Caco-2 (cell line): Measurements from ENCODE around the gene SPINT2. TPM values are rescaled to one million over a fixed set of nuclear protein-coding genes. Genes with fewer than 3 reads are reported as not detected.
"Not testable (repeated sequence)": the region's sequence is repeated elsewhere in the genome, so short reads cannot be mapped to it uniquely, and the experiment has no call there.

Experiments used
- BruUV-seq: library from RNA; stranded (reverse); fragments of 400-500 nt; replicated peaks from 2 replicates; lab custom pipeline; 2021; lab: Mats Ljungman, UMichigan
- CTCF ChIA-PET: fragments of 300-600 bp; sonication (Branson Sonifier 250); formaldehyde crosslinking; loops from one replicate; lab custom pipeline; 2022; ENCODE audit warnings: antibody characterized with exemption; lab: Charles Lee
- POLR2A ChIA-PET: fragments of 300-600 bp; sonication (Branson Sonifier 250); formaldehyde crosslinking; loops from one replicate; lab custom pipeline; 2022; ENCODE audit warnings: antibody characterized with exemption; lab: Charles Lee
- DNase-seq, 2 experiments: peaks; one replicate each; pipeline versions ENCODE4 v3.0.0 to v3.0.0-alpha.2; 2020 to 2022
- H3K27me3 ChIP-seq: replicated peaks from 2 replicates; pipeline ENCODE4 v1.6.0; 2011; ENCODE audit warnings: low read length; ENCODE audit not compliant: control insufficient read depth, insufficient read depth
- H3K36me3 ChIP-seq: 2 replicates; pipeline ENCODE4 v1.5.1; 2011; ENCODE audit warnings: low read length; ENCODE audit not compliant: control insufficient read depth, insufficient read depth
- H3K4me1 ChIP-seq: fragments of 250-450 bp; sonication (Bioruptor Pico); 2 replicates; pipeline ENCODE4 v1.5.1; 2020; ENCODE audit warnings: mild to moderate bottlenecking
- H3K4me3 ChIP-seq: 2 replicates; pipeline ENCODE4 v1.5.1; 2011; ENCODE audit warnings: low read depth, mild to moderate bottlenecking, control low read depth, low read length
- H3K9me3 ChIP-seq: fragments of 250-450 bp; sonication (Bioruptor Pico); 2 replicates; pipeline ENCODE4 v1.5.1; 2020; ENCODE audit warnings: mild to moderate bottlenecking, moderate library complexity
- H3K27ac Mint-ChIP-seq: one replicate; pipeline ENCODE4 v1.8.0; 2022; ENCODE audit warnings: mixed read lengths; ENCODE audit not compliant: unreplicated experiment
- H3K27me3 Mint-ChIP-seq: one replicate; pipeline ENCODE4 v1.8.0; 2022; ENCODE audit warnings: mixed read lengths; ENCODE audit not compliant: insufficient read depth, unreplicated experiment
- H3K36me3 Mint-ChIP-seq: one replicate; pipeline ENCODE4 v1.8.0; 2022; ENCODE audit warnings: mild to moderate bottlenecking, mixed read lengths; ENCODE audit not compliant: insufficient read depth, unreplicated experiment
- H3K4me1 Mint-ChIP-seq: one replicate; pipeline ENCODE4 v1.8.0; 2022; ENCODE audit warnings: low read depth, mixed read lengths; ENCODE audit not compliant: unreplicated experiment
- H3K4me3 Mint-ChIP-seq: one replicate; pipeline ENCODE4 v1.8.0; 2022; ENCODE audit warnings: mild to moderate bottlenecking, moderate library complexity, mixed read lengths; ENCODE audit not compliant: unreplicated experiment
- H3K9me3 Mint-ChIP-seq: one replicate; pipeline ENCODE4 v1.8.0; 2022; ENCODE audit warnings: mixed read lengths; ENCODE audit not compliant: unreplicated experiment
- CTCF ChIP-seq, 2 experiments: fragments of 200-600 bp in 1 of 2; IDR thresholded peaks; 1 replicate in 1 of 2; 2 replicates in 1 of 2; pipeline versions ENCODE4 v1.5.1 to v1.8.0; 2011 to 2022; ENCODE audit warnings: antibody characterized with exemption in 1 of 2, control low read depth in 1 of 2, inconsistent platforms in 1 of 2, low read depth in 1 of 2, low read length in 1 of 2, mild to moderate bottlenecking in 1 of 2, moderate library complexity in 1 of 2; ENCODE audit not compliant: insufficient read depth in 1 of 2, severe bottlenecking in 1 of 2, unreplicated experiment in 1 of 2
- intact Hi-C: fragments of 100-400 bp; cut with micrococcal nuclease; formaldehyde crosslinking; loops from one replicate; pipeline ENCODE4 v1.10.0; 2022; ENCODE audit not compliant: unreplicated experiment
- total RNA-seq: library from RNA; stranded (reverse); gene quantifications from 2 replicates; pipeline ENCODE4 v1.2.3, GENCODE V29; 2022

SPINT2 gene
- total RNA-seq, 1 experiment from 2014 or later = 748 TPM

GRCh38 chr19:38336638-38337359, 72.4 kb downstream of the SPINT2 start:
- H3K27ac Mint-ChIP-seq = peak overlapping the region; percentile 73

DNA sequence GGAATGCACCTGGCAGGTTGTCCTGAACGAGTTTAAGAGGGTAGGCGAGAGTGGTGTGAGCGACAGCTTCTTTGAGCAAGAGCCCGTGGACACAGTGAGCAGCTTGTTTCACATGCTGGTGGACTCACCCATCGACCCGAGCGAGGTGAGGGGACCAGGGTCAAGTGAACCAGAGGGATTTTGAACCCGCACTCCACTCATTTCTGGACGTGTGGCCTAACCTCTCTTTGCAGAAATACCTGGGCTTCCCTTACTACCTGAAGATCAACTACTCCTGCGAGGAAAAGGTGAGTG, 72.9 kb downstream of the SPINT2 start:
- no peak for DNase-seq
- no peaks in the 10 kb centered on the region for H3K27me3 ChIP-seq
- H3K4me1 ChIP-seq = peaks cover 21% of the 10 kb centered on the region
- ChIA-PET POLR2A (interaction anchor here (0.6 to 2.1 kb wide), 3 partner anchors 37 to 73 kb away, joined by 6 to 7 read pairs (median 7); partner anchors contain the start of genes PSMD8 and SPINT2), CTCF (interaction anchor here (1.0 to 1.2 kb wide), 3 partner anchors 24 to 66 kb away, joined by 3 to 9 read pairs (median 7); partner anchors contain the start of genes FAM98C and PSMD8)
- no peaks in the 10 kb centered on the region for H3K36me3 ChIP-seq
- Mint-ChIP-seq H3K4me1 (peaks cover 7% of the 10 kb centered on the region), H3K36me3 (peaks cover 15% of the 10 kb centered on the region), H3K27me3 (no peaks in the 10 kb centered on the region), H3K27ac (peak overlapping the region; percentile 73), H3K9me3 (no peaks in the 10 kb centered on the region), H3K4me3 (peak overlapping the region; percentile 93)
- BruUV-seq = TSS peak; percentile 68
- intact Hi-C loops = loop anchor here (1.0 to 2.0 kb wide), 2 partner anchors 25 to 431 kb away; partner anchors contain the start of genes SIPA1L3 and WDR87
- no peaks in the 10 kb centered on the region for H3K9me3 ChIP-seq
- TF ChIP-seq CTCF (IDR thresholded peaks at IDR 0.05; ENCODE audit: insufficient read depth in 1 of 2, low read depth in 1 of 2, low read length in 1 of 2, severe bottlenecking in 1 of 2, unreplicated experiment in 1 of 2) = no peak
- peak overlapping the region; percentile 93 for H3K4me3 ChIP-seq

More at GRCh38 chr19:38336638-38337359, 72.4 kb downstream of the SPINT2 start:
- H3K4me1 ChIP-seq = peaks cover 21% of the 10 kb centered on the region
- ChIA-PET CTCF (interaction anchor here (0.9 to 1.2 kb wide), 4 partner anchors 17 to 66 kb away, joined by 3 to 9 read pairs (median 5); partner anchors contain the start of genes FAM98C, KCNK6 and PSMD8), POLR2A (interaction anchor here (0.6 to 2.1 kb wide), 3 partner anchors 38 to 73 kb away, joined by 6 to 7 read pairs (median 7); partner anchors contain the start of genes PSMD8 and SPINT2)
- no peaks in the 10 kb centered on the region for H3K9me3 Mint-ChIP-seq
- H3K4me3 Mint-ChIP-seq = peak overlapping the region; percentile 93
- intact Hi-C loops = loop anchor here (1.0 to 2.0 kb wide), 4 partner anchors 26 to 430 kb away; partner anchors contain the start of genes PSMD8, SIPA1L3 and WDR87
- no peak for TF ChIP-seq CTCF (IDR thresholded peaks at IDR 0.05; ENCODE audit: insufficient read depth in 1 of 2, low read depth in 1 of 2, low read length in 1 of 2, severe bottlenecking in 1 of 2, unreplicated experiment in 1 of 2)
- no peaks in the 10 kb centered on the region for H3K27me3 Mint-ChIP-seq
- H3K4me1 Mint-ChIP-seq = peaks cover 7% of the 10 kb centered on the region
- peak overlapping the region; percentile 93 for H3K4me3 ChIP-seq
- no peaks in the 10 kb centered on the region for H3K36me3 ChIP-seq
- H3K9me3 ChIP-seq = no peaks in the 10 kb centered on the region
- H3K36me3 Mint-ChIP-seq = peaks cover 15% of the 10 kb centered on the region
- BruUV-seq = no TSS peak
- no peaks in the 10 kb centered on the region for H3K27me3 ChIP-seq
- peak; percentile 98 for DNase-seq

GRCh38 chr19:38339011-38339410, 74.6 kb downstream of the SPINT2 start:
- H3K9me3 Mint-ChIP-seq, H3K36me3 ChIP-seq, H3K27me3 Mint-ChIP-seq, H3K4me3 ChIP-seq, intact Hi-C loops, H3K9me3 ChIP-seq, H3K27me3 ChIP-seq, H3K4me1 Mint-ChIP-seq: not testable (repeated sequence)
- Mint-ChIP-seq H3K36me3 (peaks cover 21% of the 10 kb centered on the region), H3K4me3 (peak overlapping the region; percentile 52), H3K27ac (peak overlapping the region; percentile 77)
- DNase-seq = peak; percentile 69 to 83
- H3K4me1 ChIP-seq = peaks cover 21% of the 10 kb centered on the region
- ChIA-PET POLR2A (interaction anchor here (0.5 to 1.9 kb wide), 2 partner anchors 19 to 35 kb away, joined by 5 read pairs; partner anchors contain the start of gene PSMD8), CTCF (interaction anchor here (0.7 to 1.2 kb wide), 2 partner anchors 64 to 344 kb away, joined by 3 read pairs; partner anchors contain the start of gene FAM98C)
- BruUV-seq = TSS peak; percentile 14
